Measurements from ENCODE around the gene CST7. TPM values are rescaled to one million over a fixed set of nuclear protein-coding genes. Genes with fewer than 3 reads are reported as not detected.
A peak's percentile ranks its signal among the peaks of the same experiment; 100 is the strongest.

The CST7 gene
- total RNA-seq, 2 donors from 2014 or later: 2.7 to 3.2 TPM

GRCh38 chr20:24994186-24994465 lies 45.1 kb downstream of the CST7 start:
- Histone ChIP-seq H3K27ac (peak overlapping the region; percentile 95 to 97), H3K4me3 (no peak overlapping the region), H3K9me3 (no peaks in the 10 kb centered on the region), H3K36me3 (no peaks in the 10 kb centered on the region), H3K27me3 (no peaks in the 10 kb centered on the region), H3K4me1 (peaks cover 0 to 46% of the 10 kb centered on the region in 2 donors)
- DNase-seq (ENCODE audit: low spot score): no peak
- no peak for TF ChIP-seq CTCF (IDR thresholded peaks at IDR 0.05)

- no peaks in the 10 kb centered on the region for H3K27me3 ChIP-seq
- peak; percentile 71 to 94 for TF ChIP-seq CTCF (IDR thresholded peaks at IDR 0.05)
- H3K36me3 ChIP-seq: no peaks in the 10 kb centered on the region
- peak; percentile 84 for DNase-seq (ENCODE audit: low spot score)
- peaks cover 0 to 52% of the 10 kb centered on the region in 2 donors for H3K4me1 ChIP-seq
- H3K9me3 ChIP-seq: no peaks in the 10 kb centered on the region
- H3K27ac ChIP-seq: peak overlapping the region; percentile 71 to 95
- H3K4me3 ChIP-seq: peak overlapping the region in 1 of 2 donors; percentile 27
Measured at GRCh38 chr20:24994470-24995368, 45.6 kb downstream of the CST7 start.

- H3K4me1 ChIP-seq: peaks cover 0 to 62% of the 10 kb centered on the region in 2 donors
- no peak for TF ChIP-seq CTCF (IDR thresholded peaks at IDR 0.05)
- H3K36me3 ChIP-seq: no peaks in the 10 kb centered on the region
- no peak overlapping the region for H3K4me3 ChIP-seq
- peak; percentile 54 for DNase-seq (ENCODE audit: low spot score)
- no peaks in the 10 kb centered on the region for H3K9me3 ChIP-seq
- no peaks in the 10 kb centered on the region for H3K27me3 ChIP-seq
- peak overlapping the region; percentile 71 to 95 for H3K27ac ChIP-seq
Measured at GRCh38 chr20:24995741-24996448, 46.8 kb downstream of the CST7 start.

GRCh38 chr20:24996449-24997377 lies 47.6 kb downstream of the CST7 start:
- H3K4me3 ChIP-seq: no peak overlapping the region
- peak; percentile 54 for DNase-seq (ENCODE audit: low spot score)
- H3K4me1 ChIP-seq: peaks cover 0 to 55% of the 10 kb centered on the region in 2 donors
- H3K9me3 ChIP-seq: no peaks in the 10 kb centered on the region
- no peak for TF ChIP-seq CTCF (IDR thresholded peaks at IDR 0.05)
- H3K27me3 ChIP-seq: no peaks in the 10 kb centered on the region
- H3K27ac ChIP-seq: peak overlapping the region; percentile 71 to 95
- no peaks in the 10 kb centered on the region for H3K36me3 ChIP-seq

GRCh38 chr20:24998121-24998520 lies 49.1 kb downstream of the CST7 start:
- no peaks in the 10 kb centered on the region for H3K9me3 ChIP-seq
- peak overlapping the region; percentile 75 to 95 for H3K27ac ChIP-seq
- TF ChIP-seq CTCF (IDR thresholded peaks at IDR 0.05): no peak
- no peaks in the 10 kb centered on the region for H3K36me3 ChIP-seq
- no peak overlapping the region for H3K4me3 ChIP-seq
- DNase-seq (ENCODE audit: low spot score): peak; percentile 50
- H3K27me3 ChIP-seq: no peaks in the 10 kb centered on the region
- peaks cover 0 to 51% of the 10 kb centered on the region in 2 donors for H3K4me1 ChIP-seq

Data from right atrium auricular region (tissue), 2 donors.